H54 (cell line): ENCODE results near the gene EIF2D.
A peak's percentile ranks its signal among the peaks of the same experiment; 100 is the strongest.

Experiments
- DNase-seq: peaks from one replicate; pipeline ENCODE4 v3.0.0; 2011; ENCODE audit warnings: low spot score, mixed read lengths; ENCODE audit not compliant: insufficient read length
- FAIRE-seq: peaks from 3 replicates; lab custom pipeline; 2011; peaks lifted over from hg19 to GRCh38; lab: Jason Lieb, UNC
- POLR2A ChIP-seq: IDR thresholded peaks from 2 replicates; pipeline ENCODE4 v1.6.1; 2011; ENCODE audit warnings: low read depth, mild to moderate bottlenecking, low read length

Gene EIF2D

DNA sequence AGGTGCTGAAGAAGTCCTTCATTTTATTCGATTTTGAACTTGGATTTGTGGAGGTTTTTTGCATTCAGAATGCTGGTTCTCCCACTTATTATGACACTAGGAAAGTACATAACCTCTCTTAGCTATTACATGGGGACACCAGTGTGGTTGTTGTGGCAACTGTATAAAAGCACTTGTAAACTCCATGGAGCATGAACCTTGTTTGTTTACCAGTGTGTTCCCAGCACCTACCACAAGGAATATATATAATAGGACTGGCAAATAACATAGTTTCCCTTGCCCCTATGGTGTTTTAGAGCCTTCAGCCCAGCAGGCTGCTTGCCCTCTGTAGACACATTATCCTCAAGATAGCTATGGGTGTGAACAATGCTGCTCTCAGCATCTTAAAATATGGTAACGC, 61.8 kb downstream of the EIF2D start:
- no peak for FAIRE-seq
- no peak for DNase-seq
- TF ChIP-seq POLR2A: no peak

DNA sequence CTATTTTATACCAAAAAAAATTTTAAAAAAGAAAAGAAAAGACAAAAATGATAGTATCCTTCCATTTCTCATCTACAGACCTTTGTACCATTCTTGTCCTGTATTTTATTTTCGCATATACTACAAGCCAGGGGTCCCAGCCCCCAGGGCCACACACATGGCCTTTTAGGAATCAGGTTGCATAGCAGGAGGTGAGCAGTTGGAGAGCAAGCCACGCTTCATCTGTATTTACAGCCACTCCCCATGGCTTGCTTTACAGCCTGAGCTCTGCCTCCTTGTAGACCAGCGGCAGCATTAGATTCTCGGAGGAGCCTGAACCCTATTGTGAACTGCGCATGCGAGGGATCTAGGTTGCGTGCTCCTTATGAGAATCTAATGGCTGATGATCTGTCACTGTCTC, 65.2 kb downstream of the EIF2D start:
- no peak for FAIRE-seq
- no peak for TF ChIP-seq POLR2A
- DNase-seq: no peak

GRCh38 chr1:206545351-206545750, 66.9 kb downstream of the EIF2D start:
- FAIRE-seq (no peak), DNase-seq (no peak)
- no peak for TF ChIP-seq POLR2A

GRCh38 chr1:206544562-206545257, 67.6 kb downstream of the EIF2D start:
- DNase-seq (peak; percentile 59), FAIRE-seq (no peak)
- no peak for TF ChIP-seq POLR2A
